Adipose tissue (tissue), 3 donors: ENCODE data around the gene NRF1. TPM values are rescaled to one million over a fixed set of nuclear protein-coding genes. Genes with fewer than 3 reads are reported as not detected.
"Not testable (repeated sequence)": the region's sequence is repeated elsewhere in the genome, so short reads cannot be mapped to it uniquely, and the experiment has no call there.

Experiments
- H3K27ac ChIP-seq: one replicate; pipeline ENCODE4 v1.5.1; 2013; ENCODE audit warnings: low read depth, low read length
- WGBS, 3 donors: extraction: QIAGEN DNeasy Blood & Tissue Kit; methylation state at CpG; one replicate each; pipeline ENCODE4 v1.1.7; 2013; 5-methylcytosine and 5-hydroxymethylcytosine counted together
- polyA plus RNA-seq, 3 donors: library from polyadenylated mRNA; stranded (reverse); fragments of 200-250 nt; gene quantifications; one replicate each; pipeline ENCODE4 v1.2.3, GENCODE V29; 2013
- donor health status: healthy with polysubstance abuse.
- donor health status: Bipolar disorder and iron deficiency.
- donor health status: healthy.

The NRF1 gene
- polyA plus RNA-seq, 3 donors: 4.4 to 7.2 (median 7.0) TPM

- 77 to 85% (median 82%) methylated on average over 8 of the region's 8 CpGs for WGBS, 3 donors
- H3K27ac ChIP-seq: no peak overlapping the region
Observed at GRCh38 chr7:129604713-129605437, 6.6 kb upstream of the NRF1 start.

DNA sequence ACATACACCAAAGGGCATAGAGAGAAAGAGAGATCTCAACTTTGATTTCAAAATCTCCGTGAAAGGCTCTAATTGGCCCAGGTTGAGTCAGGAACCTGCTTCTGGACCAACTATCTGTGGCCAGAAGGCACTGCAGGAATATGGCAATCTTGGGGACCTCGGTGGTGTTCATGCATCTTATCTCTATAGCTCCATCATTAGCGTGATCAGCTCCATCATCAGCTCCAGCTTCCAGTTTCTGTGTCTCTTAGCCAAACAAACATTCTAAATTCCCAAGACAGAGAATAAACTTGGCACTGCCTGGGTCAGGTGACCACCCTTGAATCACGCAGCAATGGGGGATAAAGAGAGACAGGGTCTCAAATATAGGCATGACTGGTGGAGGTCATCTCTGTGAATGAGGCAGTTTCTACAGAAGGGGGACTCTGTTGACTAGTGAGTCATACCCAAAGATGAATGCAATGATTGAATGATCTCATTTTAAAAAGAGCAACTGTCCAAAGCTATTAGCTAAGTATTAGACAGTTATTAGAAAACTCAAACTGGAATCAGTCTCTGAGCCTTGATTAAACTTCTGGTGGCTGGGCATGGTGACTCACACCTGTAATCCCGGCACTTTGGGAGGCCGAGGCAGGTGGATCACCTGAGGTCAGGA lies 5.4 kb upstream of the NRF1 start:
- 92 to 96% (median 95%) methylated on average over 6 of the region's 6 CpGs for WGBS, 3 donors
- no peak overlapping the region for H3K27ac ChIP-seq

- no peak overlapping the region for H3K27ac ChIP-seq
- 40 to 79% (median 47%) methylated on average over 7 of the region's 7 CpGs for WGBS, 3 donors
Observed at GRCh38 chr7:129606803-129607202, 4.7 kb upstream of the NRF1 start.

- WGBS, 3 donors: 83 to 85% (median 83%) methylated on average over 7 of the region's 7 CpGs
Observed at GRCh38 chr7:129607471-129608120, 3.9 kb upstream of the NRF1 start.

DNA sequence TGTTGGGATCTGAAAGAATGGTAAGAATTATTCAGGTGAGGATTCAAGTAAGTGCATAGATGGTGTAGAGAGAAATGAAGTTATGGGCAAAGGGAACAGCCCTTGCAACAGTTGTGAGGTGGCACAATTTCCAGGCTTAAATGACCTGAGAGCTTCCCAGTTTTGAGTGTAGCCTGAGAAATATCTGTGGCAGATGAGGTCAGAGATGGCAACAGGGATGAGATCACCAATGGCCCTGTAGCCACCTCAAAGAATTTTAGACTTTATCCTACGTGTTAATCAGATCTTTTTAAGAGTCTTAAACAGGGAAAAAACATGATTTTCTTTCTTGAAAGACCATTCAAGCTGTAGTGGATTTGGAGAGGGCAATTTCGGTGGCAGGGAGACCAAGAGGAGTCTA lies 1.9 kb upstream of the NRF1 start:
- 85 to 92% (median 88%) methylated on average over 2 of the region's 2 CpGs for WGBS, 3 donors
- no peak overlapping the region for H3K27ac ChIP-seq

More at GRCh38 chr7:129607471-129608120, 3.9 kb upstream of the NRF1 start:
- peak overlapping the region; percentile 33 for H3K27ac ChIP-seq

GRCh38 chr7:129610709-129611245 lies 743 bp upstream of the NRF1 start:
- 7 to 12% (median 10%) methylated on average over 17 of the region's 17 CpGs for WGBS, 3 donors
- no peak overlapping the region for H3K27ac ChIP-seq

GRCh38 chr7:129612112-129613015 lies 844 bp downstream of the NRF1 start:
- peak overlapping the region; percentile 91 for H3K27ac ChIP-seq
- WGBS, 3 donors: 0 to 1% (median 0%) methylated on average over 46 to 64 of the region's 64 CpGs

- 14 to 28% (median 22%) methylated on average over 5 of the region's 5 CpGs for WGBS, 3 donors
- no peak overlapping the region for H3K27ac ChIP-seq
Observed at GRCh38 chr7:129613016-129613337, 1.5 kb downstream of the NRF1 start.

DNA sequence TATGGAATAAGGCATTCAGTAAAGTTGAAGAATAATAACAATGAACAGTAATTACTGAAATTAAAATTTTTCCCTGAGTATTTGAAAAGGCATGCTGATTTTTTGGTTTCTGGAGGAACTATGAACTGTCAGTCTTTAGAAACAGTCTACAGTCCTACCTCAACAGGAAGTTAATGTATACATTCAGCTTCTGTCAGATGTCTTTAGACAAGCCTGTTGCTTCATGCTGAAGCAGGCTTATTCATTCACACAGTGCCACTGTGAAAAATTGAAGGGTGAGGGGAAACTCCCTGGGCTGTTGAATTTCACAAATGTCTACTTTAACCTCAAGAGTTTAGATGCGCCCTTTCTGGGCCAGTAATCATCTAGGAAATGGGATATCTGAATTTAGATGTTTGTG lies 3.5 kb downstream of the NRF1 start:
- WGBS, 3 donors: 49 to 97% (median 67%) methylated on average over 1 of the region's 1 CpG

DNA sequence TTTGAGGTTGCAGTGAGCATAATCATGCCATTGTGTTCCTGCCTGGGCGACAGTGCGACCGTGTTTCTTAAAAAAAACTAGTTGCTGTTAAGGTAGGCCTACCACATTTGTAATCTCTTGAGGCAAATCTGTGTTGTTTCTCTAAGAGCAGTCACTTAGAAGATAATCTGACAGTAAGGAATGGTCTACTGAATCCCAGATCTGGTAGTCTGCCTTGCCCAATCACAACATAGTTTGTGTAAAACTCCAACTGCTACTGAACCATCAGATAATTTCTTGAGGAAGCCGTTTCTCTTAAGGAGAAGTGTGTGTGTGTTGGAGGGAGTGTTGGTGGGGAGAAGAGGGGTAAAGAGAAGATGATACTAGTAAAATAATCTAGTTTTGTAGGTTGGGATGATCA lies 5.0 kb downstream of the NRF1 start:
- WGBS, 3 donors: 39 to 79% (median 50%) methylated on average over 4 of the region's 4 CpGs
- no peak overlapping the region for H3K27ac ChIP-seq

More for the DNA sequence above, 3.5 kb downstream of the NRF1 start:
- H3K27ac ChIP-seq: no peak overlapping the region

GRCh38 chr7:129617178-129617577 lies 5.7 kb downstream of the NRF1 start:
- H3K27ac ChIP-seq: peak overlapping the region; percentile 44
- 64 to 87% (median 74%) methylated on average over 3 of the region's 3 CpGs for WGBS, 3 donors

GRCh38 chr7:129617652-129618051 lies 6.1 kb downstream of the NRF1 start:
- peak overlapping the region; percentile 44 for H3K27ac ChIP-seq
- WGBS, 3 donors: 34 to 57% (median 48%) methylated on average over 1 of the region's 1 CpG

DNA sequence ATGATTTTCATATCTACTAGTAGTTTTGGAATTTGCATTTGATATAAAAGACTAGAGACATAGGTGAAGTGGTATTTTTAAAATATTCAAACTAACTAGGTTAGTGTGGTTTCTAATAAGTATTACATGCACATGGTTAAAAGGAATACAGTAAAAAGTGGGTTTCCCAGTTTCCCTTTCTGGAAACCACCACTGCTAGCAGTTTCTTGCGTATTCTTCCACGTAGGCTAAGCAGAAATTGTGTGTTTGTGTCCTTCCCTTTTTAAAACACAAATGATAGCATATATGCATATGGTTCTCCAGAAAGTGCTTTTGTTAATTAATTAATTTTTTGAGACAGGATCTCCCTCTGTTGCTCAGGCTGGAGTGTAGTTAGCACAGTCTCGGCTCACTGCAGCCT lies 15.4 kb downstream of the NRF1 start:
- 63 to 93% (median 73%) methylated on average over 3 of the region's 3 CpGs for WGBS, 3 donors
- H3K27ac ChIP-seq: no peak overlapping the region

DNA sequence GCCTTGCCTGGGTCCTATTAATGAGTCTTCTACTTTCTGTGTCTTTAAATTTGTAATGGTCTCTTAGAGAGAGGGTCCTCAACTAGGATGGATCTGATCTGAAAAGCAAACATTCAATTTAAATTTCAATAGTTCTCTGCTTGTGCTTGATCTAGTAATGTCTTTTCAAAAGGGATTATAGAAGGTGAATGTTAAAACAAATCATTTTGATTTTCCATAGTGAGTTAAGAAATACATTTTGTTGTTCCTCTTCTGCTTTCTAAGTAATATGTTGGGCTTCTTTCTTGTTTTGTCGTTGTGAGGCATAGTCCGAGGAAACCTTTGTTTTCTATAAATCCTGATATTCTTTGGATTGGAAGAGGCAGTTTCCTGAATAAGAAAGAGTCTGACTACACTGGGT lies 18.8 kb downstream of the NRF1 start:
- no peak overlapping the region for H3K27ac ChIP-seq
- WGBS, 3 donors: 34 to 59% (median 41%) methylated on average over 2 of the region's 2 CpGs

GRCh38 chr7:129634361-129635034 lies 23.0 kb downstream of the NRF1 start:
- WGBS, 3 donors: 64 to 93% (median 91%) methylated on average over 2 of the region's 2 CpGs
- H3K27ac ChIP-seq: no peak overlapping the region

GRCh38 chr7:129635300-129636029 lies 23.9 kb downstream of the NRF1 start:
- WGBS, 3 donors: 14 to 27% (median 20%) methylated on average over 6 of the region's 6 CpGs

GRCh38 chr7:129636030-129636550 lies 24.6 kb downstream of the NRF1 start:
- WGBS, 3 donors: 77 to 84% (median 83%) methylated on average over 5 of the region's 5 CpGs
- not testable (repeated sequence) for H3K27ac ChIP-seq

More at GRCh38 chr7:129635300-129636029, 23.9 kb downstream of the NRF1 start:
- H3K27ac ChIP-seq: peak overlapping the region; percentile 38
